T-cell (primary cell): ENCODE measurements around the gene POLRMT. TPM values are rescaled to one million over a fixed set of nuclear protein-coding genes. Genes with fewer than 3 reads are reported as not detected.

Source experiments
- ATAC-seq, 4 experiments: fragments of 200-7000 bp in 3 of 4; fragments of 150-1000 bp in 1 of 4; cut with Tn5 transposase; replicated peaks in 1 of 4; 1 replicate in 3 of 4; 2 replicates in 1 of 4; pipeline ENCODE4 v1.10.0; 2021; ENCODE audit warnings: moderate library complexity in 3 of 4, mild to moderate bottlenecking in 2 of 4, moderate number of reproducible peaks in 1 of 4
- CTCF ChIA-PET, 2 donors: fragments of 300-600 bp; sonication (Branson Sonifier 250); formaldehyde crosslinking; loops; one replicate each; lab custom pipeline; 2022; ENCODE audit warnings: antibody characterized with exemption in 2 of 2; lab: Charles Lee
- POLR2A ChIA-PET, 2 donors: fragments of 300-600 bp; sonication (Branson Sonifier 250); formaldehyde crosslinking; loops; one replicate each; lab custom pipeline; 2022; ENCODE audit warnings: antibody characterized with exemption in 2 of 2; lab: Charles Lee
- DNase-seq, 35 experiments: peaks; one replicate each; pipeline versions ENCODE4 v3.0.0 to v3.0.0-alpha.2; 2013 to 2023
- H3K27ac ChIP-seq: one replicate; pipeline ENCODE4 v1.5.1; 2013; ENCODE audit warnings: low read length
- H3K27me3 ChIP-seq, 2 experiments: replicated peaks in 1 of 2; 1 replicate in 1 of 2; 2 replicates in 1 of 2; pipeline versions ENCODE4 v1.6.1 to v1.7.0; 2013; ENCODE audit warnings: low read length in 1 of 2, mixed read lengths in 1 of 2; ENCODE audit not compliant: control insufficient read depth in 2 of 2, insufficient read depth in 2 of 2; ENCODE audit errors: extremely low read depth in 1 of 2
- H3K36me3 ChIP-seq, 2 donors: 1 replicate in 1 of 2; 2 replicates in 1 of 2; pipeline versions ENCODE4 v1.6.1 to v1.7.0; 2013; ENCODE audit warnings: low read length in 1 of 2; ENCODE audit not compliant: control insufficient read depth in 2 of 2, insufficient read depth in 1 of 2; ENCODE audit errors: extremely low read depth in 1 of 2
- H3K4me1 ChIP-seq, 2 experiments: 1 replicate in 1 of 2; 2 replicates in 1 of 2; pipeline versions ENCODE4 v1.6.1 to v1.7.0; 2013; ENCODE audit warnings: low read length in 2 of 2, mixed read lengths in 1 of 2; ENCODE audit not compliant: insufficient read depth in 2 of 2, control insufficient read depth in 1 of 2; ENCODE audit errors: extremely low read depth in 1 of 2
- H3K4me3 ChIP-seq, 2 donors: 1 replicate in 1 of 2; 2 replicates in 1 of 2; pipeline versions ENCODE4 v1.5.1 to v1.7.0; 2013; ENCODE audit warnings: mild to moderate bottlenecking in 2 of 2, low read length in 1 of 2, moderate library complexity in 1 of 2; ENCODE audit not compliant: control insufficient read depth in 1 of 2; ENCODE audit errors: extremely low read depth in 1 of 2
- H3K9me3 ChIP-seq: 2 replicates; pipeline ENCODE4 v1.7.0; 2013
- H3K27ac Mint-ChIP-seq, 2 donors: one replicate each; pipeline ENCODE4 v1.8.0; 2020 to 2021; ENCODE audit warnings: mild to moderate bottlenecking in 2 of 2, mixed read lengths in 2 of 2
- H3K27me3 Mint-ChIP-seq, 2 donors: one replicate each; pipeline ENCODE4 v1.8.0; 2021 to 2022; ENCODE audit warnings: mixed read lengths in 2 of 2
- H3K36me3 Mint-ChIP-seq: one replicate; pipeline ENCODE4 v1.8.0; 2021; ENCODE audit warnings: mixed read lengths
- H3K4me1 Mint-ChIP-seq, 3 donors: one replicate each; pipeline ENCODE4 v1.8.0; 2020 to 2022; ENCODE audit warnings: mixed read lengths in 3 of 3, mild to moderate bottlenecking in 1 of 3
- H3K4me3 Mint-ChIP-seq, 3 donors: one replicate each; pipeline ENCODE4 v1.8.0; 2020 to 2022; ENCODE audit warnings: mild to moderate bottlenecking in 3 of 3, mixed read lengths in 3 of 3, moderate library complexity in 3 of 3
- H3K9me3 Mint-ChIP-seq, 3 donors: one replicate each; pipeline ENCODE4 v1.8.0; 2020 to 2022; ENCODE audit warnings: mixed read lengths in 3 of 3
- WGBS: methylation state at CpG from one replicate; pipeline ENCODE4 v1.1.5; 2013; ENCODE audit warnings: missing lambda C conversion rate; ENCODE audit not compliant: insufficient coverage; 5-methylcytosine and 5-hydroxymethylcytosine counted together
- total RNA-seq, 35 experiments: library from RNA in 6 of 35; stranded (reverse) in 6 of 35; fragments of 120-200 nt in 1 of 35; gene quantifications; one replicate each; pipeline versions ENCODE4 v1.2.1 to v1.2.4 and lab custom pipeline; 2013 to 2026

Gene POLRMT
- total RNA-seq, 5 donors from 2014 or later (not counting 1 experiment from before 2014, with no cell fraction given) = 61.3 to 118 (median 103) TPM

DNA sequence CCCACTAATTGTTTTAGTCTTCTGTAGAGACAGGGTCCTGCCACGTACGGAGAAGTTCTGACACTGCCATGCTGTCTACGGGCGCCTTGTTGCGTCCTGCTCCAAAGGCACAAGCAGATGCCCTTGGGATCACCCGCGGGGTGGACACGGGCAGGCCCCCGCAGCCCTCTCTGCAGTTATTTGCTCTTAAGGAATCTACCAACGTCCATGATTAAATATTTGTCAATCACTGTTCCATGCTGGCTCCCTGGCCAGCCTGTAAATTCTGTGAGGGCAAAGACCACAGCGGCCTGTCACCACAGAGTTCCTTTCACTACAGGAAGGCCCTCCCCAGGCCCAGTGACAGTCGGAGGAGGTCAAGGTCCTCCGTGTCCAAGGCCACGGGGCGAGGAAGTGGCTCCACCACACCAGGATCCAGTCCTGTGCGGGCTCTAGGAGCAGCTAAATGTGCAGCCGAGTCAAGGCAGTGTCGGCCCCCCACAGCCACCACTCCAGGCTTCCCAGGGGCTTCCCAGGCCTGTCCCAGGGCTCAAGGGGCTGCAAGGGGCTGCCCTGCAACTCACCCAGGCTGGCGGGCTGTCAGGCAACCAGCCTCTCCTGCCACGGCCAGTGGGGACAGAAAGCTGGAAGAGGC, 27.6 kb upstream of the POLRMT start:
- ChIA-PET POLR2A (interaction anchor here (0.9 kb wide), 2 partner anchors 20 to 35 kb away, joined by 3 to 8 read pairs; no protein-coding TSS in a partner anchor), CTCF (interaction anchor here in 1 of 2 donors (1.6 kb wide), 1 partner anchor 74 kb away, joined by 3 read pairs; no protein-coding TSS in a partner anchor)
- WGBS = under 1% methylated on average over 15 of the region's 20 CpGs
- Mint-ChIP-seq H3K27me3 (no peaks in the 10 kb centered on the region), H3K36me3 (peaks cover 2% of the 10 kb centered on the region), H3K4me3 (peak overlapping the region; percentile 95 to 98 (median 96)), H3K9me3 (no peaks in the 10 kb centered on the region), H3K4me1 (peaks cover 51 to 65% (median 54%) of the 10 kb centered on the region in 3 donors), H3K27ac (peak overlapping the region; percentile 97)
- DNase-seq = no peak
- Histone ChIP-seq H3K36me3 (peaks cover 5 to 21% of the 10 kb centered on the region in 2 donors), H3K27ac (peak overlapping the region; percentile 98), H3K4me3 (peak overlapping the region; percentile 86 to 87), H3K9me3 (no peaks in the 10 kb centered on the region), H3K27me3 (no peaks in the 10 kb centered on the region), H3K4me1 (peaks cover 12 to 83% of the 10 kb centered on the region in 2 experiments)
- no peak for ATAC-seq

DNA sequence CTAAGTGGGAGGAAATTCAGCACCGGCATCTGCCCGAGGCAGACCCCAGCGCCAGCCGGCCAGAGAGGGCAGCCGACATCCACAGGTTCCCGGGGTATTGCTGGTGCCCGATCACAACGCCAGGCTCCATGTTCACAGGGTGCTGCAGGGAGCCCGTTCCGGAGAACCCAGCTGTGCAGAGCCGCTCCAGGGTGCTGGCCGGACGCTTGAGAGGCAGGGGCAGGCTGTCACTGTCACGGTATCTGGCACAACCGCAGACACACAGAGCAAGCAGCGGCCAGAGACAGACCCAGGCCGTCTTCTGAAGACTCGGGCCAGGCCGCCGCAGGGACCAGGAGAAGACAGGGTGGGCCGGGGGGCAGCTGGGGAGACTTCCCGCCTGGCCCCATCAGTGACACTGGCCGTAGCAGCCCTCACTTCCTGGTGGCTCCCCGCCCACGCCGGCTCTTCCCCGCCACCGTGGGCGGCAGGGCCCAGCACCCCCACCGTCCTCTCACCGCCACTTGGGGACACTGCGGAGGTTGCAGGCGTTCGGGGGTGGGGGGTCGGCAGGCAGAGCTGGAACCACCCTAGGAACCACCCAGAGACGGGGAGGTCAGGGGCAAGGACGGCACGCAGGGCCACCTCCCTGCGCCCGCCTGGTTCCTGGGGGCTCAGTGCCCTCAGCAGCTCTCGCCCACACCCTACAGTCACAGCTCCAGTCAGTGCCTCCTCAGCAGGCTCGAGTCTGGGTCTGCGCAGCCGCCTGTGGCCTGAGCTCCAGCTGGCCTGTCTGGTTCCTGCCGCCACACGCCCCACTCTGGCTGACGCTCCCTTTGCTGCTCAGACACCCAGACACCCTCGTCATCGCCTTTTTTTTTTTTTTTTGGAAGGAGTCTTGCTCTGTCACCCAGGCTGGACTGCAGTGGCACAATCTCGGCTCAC, 25.8 kb upstream of the POLRMT start:
- Mint-ChIP-seq H3K9me3 (no peaks in the 10 kb centered on the region), H3K27me3 (no peaks in the 10 kb centered on the region), H3K36me3 (peaks cover 8% of the 10 kb centered on the region), H3K27ac (peak overlapping the region; percentile 97), H3K4me3 (peak overlapping the region; percentile 95 to 98 (median 96)), H3K4me1 (peaks cover 55 to 69% (median 56%) of the 10 kb centered on the region in 3 donors)
- DNase-seq = peak in 26 of 35 experiments; percentile 21 to 75 (median 56)
- peak overlapping the region in 1 of 2 donors; percentile 86 for H3K4me3 ChIP-seq
- ATAC-seq = no peak
- 48% methylated on average over 44 of the region's 50 CpGs for WGBS
- CTCF ChIA-PET = interaction anchor here (0.6 to 1.6 kb wide), 3 partner anchors 9 to 1091 kb away, joined by 3 read pairs; no protein-coding TSS in a partner anchor
- H3K36me3 ChIP-seq = peaks cover 10 to 28% of the 10 kb centered on the region in 2 donors
- no peaks in the 10 kb centered on the region for H3K27me3 ChIP-seq
- H3K27ac ChIP-seq = peak overlapping the region; percentile 98
- H3K9me3 ChIP-seq = no peaks in the 10 kb centered on the region
- peaks cover 12 to 87% of the 10 kb centered on the region in 2 experiments for H3K4me1 ChIP-seq
- POLR2A ChIA-PET = interaction anchor here in 1 of 2 donors (0.6 kb wide), 1 partner anchor 1771 kb away, joined by 6 read pairs; no protein-coding TSS in a partner anchor

DNA sequence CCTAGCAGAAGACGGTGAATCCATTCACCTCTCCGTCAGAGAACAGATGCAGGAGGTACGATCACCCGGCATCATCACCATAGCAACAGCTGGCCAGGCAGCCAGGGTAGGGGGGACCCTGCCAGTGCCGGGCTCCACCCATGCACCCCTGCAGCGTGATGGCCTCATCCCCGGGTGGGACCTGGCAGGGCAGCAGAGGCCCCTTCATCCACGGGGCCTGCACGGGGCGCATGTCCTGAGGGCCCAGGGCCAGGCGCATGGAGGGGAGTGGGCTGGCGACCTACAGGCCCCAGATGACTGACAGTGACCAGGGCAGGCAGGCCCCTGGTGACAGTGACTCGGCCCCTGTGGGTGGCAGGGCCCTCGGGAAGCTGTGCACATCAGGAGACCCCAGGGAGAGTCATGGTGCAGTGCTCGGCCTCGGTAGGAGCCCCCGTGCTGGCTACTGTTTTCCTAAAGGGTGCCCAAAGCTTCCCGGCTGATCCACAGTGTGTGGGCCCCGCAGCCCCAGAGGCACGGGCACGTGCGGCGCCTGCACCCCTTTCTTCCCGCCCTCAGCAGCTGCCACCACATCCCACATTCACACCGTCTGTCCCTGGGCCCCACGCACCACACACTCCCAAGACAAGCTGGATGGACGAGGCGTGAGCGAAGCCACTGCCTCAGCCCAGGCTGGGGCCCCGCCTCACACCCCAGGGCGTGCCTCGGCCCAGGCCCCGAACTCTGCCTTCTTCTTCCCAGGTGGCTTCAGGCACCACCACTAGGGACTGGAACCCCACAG, 24.9 kb upstream of the POLRMT start:
- peaks cover 19 to 37% of the 10 kb centered on the region in 2 donors for H3K36me3 ChIP-seq
- ChIA-PET POLR2A (no interaction called here), CTCF (interaction anchor here in 1 of 2 donors (0.6 kb wide), 1 partner anchor 1092 kb away, joined by 3 read pairs; no protein-coding TSS in a partner anchor)
- Mint-ChIP-seq H3K4me1 (peaks cover 47 to 68% (median 53%) of the 10 kb centered on the region in 3 donors), H3K9me3 (no peaks in the 10 kb centered on the region), H3K27ac (no peak overlapping the region), H3K36me3 (peaks cover 8% of the 10 kb centered on the region), H3K27me3 (no peaks in the 10 kb centered on the region), H3K4me3 (peak overlapping the region; percentile 31 to 98 (median 31))
- no peaks in the 10 kb centered on the region for H3K27me3 ChIP-seq
- no peak overlapping the region for H3K4me3 ChIP-seq
- no peaks in the 10 kb centered on the region for H3K9me3 ChIP-seq
- DNase-seq (no peak), ATAC-seq (no peak)
- 81% methylated on average over 30 of the region's 33 CpGs for whole genome bisulfite sequencing
- peaks cover 8 to 87% of the 10 kb centered on the region in 2 experiments for H3K4me1 ChIP-seq
- peak overlapping the region; percentile 98 for H3K27ac ChIP-seq

DNA sequence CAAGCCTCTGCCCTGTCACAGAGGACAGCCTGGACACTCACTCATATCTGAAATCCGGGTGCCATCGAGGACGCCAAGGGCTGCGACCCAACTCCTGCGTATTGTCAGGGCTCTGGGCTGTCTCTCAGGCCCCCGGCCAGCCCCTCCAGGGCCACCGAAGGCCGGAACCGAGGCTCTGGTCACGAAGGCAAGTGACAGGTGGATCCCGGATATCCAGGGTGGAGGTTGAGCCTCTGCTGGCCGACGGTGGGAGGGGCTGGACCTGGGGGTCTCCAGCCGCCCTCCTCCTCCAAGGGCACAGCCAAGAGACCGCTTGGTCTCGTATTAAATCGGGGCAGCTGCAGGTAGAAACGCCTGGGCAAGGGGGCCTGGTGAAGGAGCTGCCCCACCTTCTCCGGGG, 24.3 kb upstream of the POLRMT start:
- Histone ChIP-seq H3K4me1 (peaks cover 8 to 93% of the 10 kb centered on the region in 2 experiments), H3K4me3 (no peak overlapping the region), H3K27me3 (no peaks in the 10 kb centered on the region), H3K36me3 (peaks cover 25 to 43% of the 10 kb centered on the region in 2 donors), H3K9me3 (no peaks in the 10 kb centered on the region), H3K27ac (no peak overlapping the region)
- ATAC-seq (no peak), DNase-seq (no peak)
- Mint-ChIP-seq H3K4me1 (peaks cover 47 to 71% (median 52%) of the 10 kb centered on the region in 3 donors), H3K9me3 (no peaks in the 10 kb centered on the region), H3K27me3 (no peaks in the 10 kb centered on the region), H3K27ac (no peak overlapping the region), H3K4me3 (no peak overlapping the region), H3K36me3 (peaks cover 8% of the 10 kb centered on the region)
- POLR2A ChIA-PET = no interaction called here
- WGBS = 84% methylated on average over 18 of the region's 19 CpGs
- CTCF ChIA-PET = no interaction called here

DNA sequence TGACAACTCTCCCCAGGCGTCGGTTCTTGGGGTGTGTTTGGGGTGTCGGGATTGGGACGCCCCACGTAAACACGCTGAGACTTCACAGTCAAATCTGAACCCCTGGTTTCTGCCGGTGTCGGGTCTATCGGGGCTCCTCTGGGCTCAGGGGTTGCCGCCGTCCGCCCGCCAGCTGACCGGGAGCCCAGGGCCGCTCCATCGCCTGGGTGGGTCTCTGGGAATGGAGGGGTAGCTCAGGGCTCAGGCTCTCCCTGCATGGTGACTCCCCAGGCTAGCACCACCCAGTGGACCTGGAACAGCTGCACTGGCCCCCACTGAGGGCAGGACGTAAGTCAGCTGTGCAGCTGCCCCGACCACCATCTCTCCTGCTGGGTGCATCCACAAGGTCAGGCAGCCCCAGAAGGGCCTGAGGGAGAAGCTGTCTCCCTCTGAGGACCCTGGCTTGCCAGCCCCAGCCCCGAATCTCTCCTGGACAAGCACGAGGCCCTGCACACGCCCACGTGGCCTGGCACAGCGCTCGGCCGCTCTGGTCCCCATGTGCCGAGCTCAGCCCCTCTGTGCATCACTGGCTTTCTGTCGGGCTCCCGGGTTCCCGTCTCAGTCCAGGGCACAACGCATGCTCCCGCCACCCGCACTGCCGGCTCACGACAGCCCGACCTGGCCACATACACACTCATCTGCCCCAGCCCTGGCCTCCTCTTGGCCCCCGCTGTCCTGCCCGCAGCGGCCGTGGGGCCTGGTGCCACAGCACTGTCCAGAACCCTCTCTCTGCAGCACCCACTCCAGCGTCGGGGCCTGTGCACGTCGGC, 23.6 kb upstream of the POLRMT start:
- H3K4me3 ChIP-seq = no peak overlapping the region
- peaks cover 45 to 72% (median 52%) of the 10 kb centered on the region in 3 donors for H3K4me1 Mint-ChIP-seq
- no peak for ATAC-seq
- no peaks in the 10 kb centered on the region for H3K9me3 ChIP-seq
- peaks cover 25 to 50% of the 10 kb centered on the region in 2 donors for H3K36me3 ChIP-seq
- H3K27me3 ChIP-seq = no peaks in the 10 kb centered on the region
- peak overlapping the region in 1 of 2 donors; percentile 28 for H3K27ac Mint-ChIP-seq
- no peaks in the 10 kb centered on the region for H3K27me3 Mint-ChIP-seq
- peak overlapping the region in 1 of 3 donors; percentile 66 for H3K4me3 Mint-ChIP-seq
- POLR2A ChIA-PET = interaction anchor here in 1 of 2 donors (0.6 kb wide), 1 partner anchor 15 kb away, joined by 7 read pairs; no protein-coding TSS in a partner anchor
- 86% methylated on average over 27 of the region's 43 CpGs for WGBS
- H3K4me1 ChIP-seq = peaks cover 8 to 97% of the 10 kb centered on the region in 2 experiments
- no peak for DNase-seq
- no peak overlapping the region for H3K27ac ChIP-seq
- H3K9me3 Mint-ChIP-seq = no peaks in the 10 kb centered on the region
- CTCF ChIA-PET = no interaction called here
- H3K36me3 Mint-ChIP-seq = peaks cover 8% of the 10 kb centered on the region
